ENCODE data around the gene FOXP1. TPM values are rescaled to one million over a fixed set of nuclear protein-coding genes. Genes with fewer than 3 reads are reported as not detected.

Gene FOXP1
- total RNA-seq, 1 donor from 2014 or later = 26.1 TPM

GRCh38 chr3:71052716-71053115 is 530.8 kb downstream of the FOXP1 start:
- H3K4me3 ChIP-seq (ENCODE audit: low read depth, low read length) = no peak overlapping the region
- no peak for TF ChIP-seq CTCF (conservative IDR thresholded peaks at IDR 0.05; ENCODE audit: low read depth, low read length)
- DNase-seq (ENCODE audit: low read depth) = no peak

- TF ChIP-seq CTCF (conservative IDR thresholded peaks at IDR 0.05; ENCODE audit: low read depth, low read length) = no peak
- H3K4me3 ChIP-seq (ENCODE audit: low read depth, low read length) = no peak overlapping the region
- no peak for DNase-seq (ENCODE audit: low read depth)
These were observed 531.4 kb downstream of the FOXP1 start for GRCh38 chr3:71051893-71052687.

GRCh38 chr3:71051259-71051595 is 532.3 kb downstream of the FOXP1 start:
- DNase-seq (ENCODE audit: low read depth) = no peak
- no peak for TF ChIP-seq CTCF (conservative IDR thresholded peaks at IDR 0.05; ENCODE audit: low read depth, low read length)
- no peak overlapping the region for H3K4me3 ChIP-seq (ENCODE audit: low read depth, low read length)

GRCh38 chr3:71050538-71051258 is 532.8 kb downstream of the FOXP1 start:
- no peak overlapping the region for H3K4me3 ChIP-seq (ENCODE audit: low read depth, low read length)
- no peak for DNase-seq (ENCODE audit: low read depth)
- no peak for TF ChIP-seq CTCF (conservative IDR thresholded peaks at IDR 0.05; ENCODE audit: low read depth, low read length)

GRCh38 chr3:71050166-71050537 is 533.4 kb downstream of the FOXP1 start:
- H3K4me3 ChIP-seq (ENCODE audit: low read depth, low read length) = no peak overlapping the region
- no peak for TF ChIP-seq CTCF (conservative IDR thresholded peaks at IDR 0.05; ENCODE audit: low read depth, low read length)

GRCh38 chr3:71048948-71049347 is 534.6 kb downstream of the FOXP1 start:
- DNase-seq (ENCODE audit: low read depth) = no peak
- H3K4me3 ChIP-seq (ENCODE audit: low read depth, low read length) = no peak overlapping the region
- TF ChIP-seq CTCF (conservative IDR thresholded peaks at IDR 0.05; ENCODE audit: low read depth, low read length) = no peak

More at GRCh38 chr3:71050166-71050537, 533.4 kb downstream of the FOXP1 start:
- no peak for DNase-seq (ENCODE audit: low read depth)
